ENCODE measurements around the gene ACTL8.

ACTL8 gene

DNA sequence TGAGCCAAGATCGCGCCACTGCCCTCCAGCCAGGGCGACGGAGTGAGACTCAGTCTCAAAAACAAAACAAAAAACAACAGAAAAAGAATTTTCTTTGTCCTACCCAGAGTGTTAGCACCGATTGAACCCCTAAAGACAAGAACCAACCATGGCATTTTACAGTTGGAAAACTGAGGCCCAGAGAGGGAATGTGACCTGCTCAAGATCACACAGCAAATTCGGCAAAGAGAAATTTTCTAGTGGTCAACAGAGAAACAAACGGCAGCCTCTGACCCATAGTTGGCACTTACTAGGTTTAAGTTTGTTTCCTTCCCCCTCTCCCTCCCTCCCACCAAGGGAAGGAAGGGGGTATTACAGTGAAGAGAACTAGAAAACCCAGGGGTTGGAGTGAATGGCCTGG is 20.5 kb upstream of the ACTL8 start:
- DNase-seq (ENCODE audit: low read depth), result no peak
- no peak overlapping the region for H3K4me3 ChIP-seq (ENCODE audit: low read depth, low read length)
- TF ChIP-seq, protein P1, sequence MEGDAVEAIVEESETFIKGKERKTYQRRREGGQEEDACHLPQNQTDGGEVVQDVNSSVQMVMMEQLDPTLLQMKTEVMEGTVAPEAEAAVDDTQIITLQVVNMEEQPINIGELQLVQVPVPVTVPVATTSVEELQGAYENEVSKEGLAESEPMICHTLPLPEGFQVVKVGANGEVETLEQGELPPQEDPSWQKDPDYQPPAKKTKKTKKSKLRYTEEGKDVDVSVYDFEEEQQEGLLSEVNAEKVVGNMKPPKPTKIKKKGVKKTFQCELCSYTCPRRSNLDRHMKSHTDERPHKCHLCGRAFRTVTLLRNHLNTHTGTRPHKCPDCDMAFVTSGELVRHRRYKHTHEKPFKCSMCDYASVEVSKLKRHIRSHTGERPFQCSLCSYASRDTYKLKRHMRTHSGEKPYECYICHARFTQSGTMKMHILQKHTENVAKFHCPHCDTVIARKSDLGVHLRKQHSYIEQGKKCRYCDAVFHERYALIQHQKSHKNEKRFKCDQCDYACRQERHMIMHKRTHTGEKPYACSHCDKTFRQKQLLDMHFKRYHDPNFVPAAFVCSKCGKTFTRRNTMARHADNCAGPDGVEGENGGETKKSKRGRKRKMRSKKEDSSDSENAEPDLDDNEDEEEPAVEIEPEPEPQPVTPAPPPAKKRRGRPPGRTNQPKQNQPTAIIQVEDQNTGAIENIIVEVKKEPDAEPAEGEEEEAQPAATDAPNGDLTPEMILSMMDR (conservative IDR thresholded peaks at IDR 0.05; ENCODE audit: low read depth, low read length), result no peak

- TF ChIP-seq, protein P1 (conservative IDR thresholded peaks at IDR 0.05; ENCODE audit: low read depth, low read length), result no peak
- no peak overlapping the region for H3K4me3 ChIP-seq (ENCODE audit: low read depth, low read length)
- DNase-seq (ENCODE audit: low read depth), result no peak
Observed at GRCh38 chr1:17735348-17735747, 19.8 kb upstream of the ACTL8 start.

GRCh38 chr1:17735793-17736192 is 19.3 kb upstream of the ACTL8 start:
- TF ChIP-seq, protein P1 (conservative IDR thresholded peaks at IDR 0.05; ENCODE audit: low read depth, low read length), result no peak
- H3K4me3 ChIP-seq (ENCODE audit: low read depth, low read length), result no peak overlapping the region
- no peak for DNase-seq (ENCODE audit: low read depth)

DNA sequence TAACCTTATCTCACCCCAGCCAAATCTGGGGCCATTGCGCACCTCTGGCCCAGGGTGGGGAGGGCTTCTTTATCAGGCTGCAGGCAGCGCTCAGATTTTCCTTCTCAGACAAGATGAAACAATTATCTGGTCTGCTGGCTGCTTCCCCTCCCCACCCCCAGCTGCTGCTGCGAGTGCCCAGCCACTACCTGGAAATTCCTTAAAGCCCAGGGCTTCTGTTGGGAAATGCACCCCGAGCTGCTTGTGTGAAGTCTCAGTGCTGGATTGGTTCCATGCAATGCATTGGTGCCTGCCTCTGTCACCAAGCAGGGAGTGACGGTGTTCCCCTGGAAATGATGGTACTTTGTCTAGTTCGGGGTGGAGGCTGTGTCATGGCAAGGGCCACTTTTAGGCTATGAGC is 18.5 kb upstream of the ACTL8 start:
- TF ChIP-seq, protein P1 (conservative IDR thresholded peaks at IDR 0.05; ENCODE audit: low read depth, low read length), result no peak

DNA sequence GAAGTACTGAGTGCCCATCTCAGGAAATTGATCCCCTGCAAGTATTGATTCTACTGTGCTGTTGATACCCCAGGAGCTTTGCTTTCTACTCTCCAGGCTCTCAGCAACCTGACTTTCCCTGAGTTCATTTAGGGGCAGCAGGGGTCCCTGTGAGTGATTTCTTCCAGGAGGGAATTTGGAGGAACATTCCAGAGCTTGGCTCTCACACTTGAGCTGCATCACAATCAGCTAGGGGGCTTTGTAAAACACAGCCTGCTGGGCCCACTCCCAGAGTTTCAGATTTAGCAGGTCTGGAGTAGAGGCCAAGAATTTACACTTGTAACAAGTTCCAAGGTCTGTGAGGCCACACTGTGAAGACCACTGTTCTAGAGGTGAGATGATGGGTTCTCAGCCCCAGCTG is 16.1 kb upstream of the ACTL8 start:
- H3K4me3 ChIP-seq (ENCODE audit: low read depth, low read length), result no peak overlapping the region
- TF ChIP-seq, protein P1 (conservative IDR thresholded peaks at IDR 0.05; ENCODE audit: low read depth, low read length), result no peak
- DNase-seq (ENCODE audit: low read depth), result no peak

More for the DNA sequence above, 18.5 kb upstream of the ACTL8 start:
- no peak for DNase-seq (ENCODE audit: low read depth)
- no peak overlapping the region for H3K4me3 ChIP-seq (ENCODE audit: low read depth, low read length)

GRCh38 chr1:17741052-17741451 is 14.1 kb upstream of the ACTL8 start:
- no peak for DNase-seq (ENCODE audit: low read depth)
- no peak overlapping the region for H3K4me3 ChIP-seq (ENCODE audit: low read depth, low read length)
- TF ChIP-seq, protein P1 (conservative IDR thresholded peaks at IDR 0.05; ENCODE audit: low read depth, low read length), result no peak

DNA sequence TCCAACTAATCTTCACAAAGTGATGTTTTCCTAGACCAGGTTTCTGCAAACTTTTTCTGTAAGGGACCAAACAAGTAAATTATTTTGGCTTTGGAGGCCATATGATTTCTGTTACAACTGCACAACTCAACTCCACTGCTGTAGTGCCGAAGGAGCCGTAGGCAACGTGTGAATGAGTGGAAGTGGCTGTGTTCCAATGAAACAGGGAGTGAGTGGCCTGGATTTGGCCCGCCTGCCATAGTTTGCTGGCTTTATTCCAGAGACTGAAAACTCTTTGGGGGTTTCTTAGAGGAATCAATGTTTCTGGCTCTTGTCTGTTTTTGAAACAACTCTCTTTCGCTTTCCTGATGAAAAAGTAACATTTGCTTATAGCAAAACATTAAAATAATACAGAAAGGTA is 12.6 kb upstream of the ACTL8 start:
- DNase-seq (ENCODE audit: low read depth), result peak; percentile 27
- TF ChIP-seq, protein P1 (conservative IDR thresholded peaks at IDR 0.05; ENCODE audit: low read depth, low read length), result no peak
- no peak overlapping the region for H3K4me3 ChIP-seq (ENCODE audit: low read depth, low read length)
